ENCODE measurements around the gene CCDC57. TPM values are rescaled to one million over a fixed set of nuclear protein-coding genes. Genes with fewer than 3 reads are reported as not detected.

The CCDC57 gene
- total and polyA plus RNA-seq, 2 of the 8 experiments (the other 6 are each of a cell fraction or from before 2014, with no cell fraction given) = 8.4 to 12.9 TPM

GRCh38 chr17:82247182-82247823 is 34.7 kb upstream of the CCDC57 start (continued):
- TF ChIP-seq HDAC2 (IDR thresholded peaks at IDR 0.05; ENCODE audit: borderline replicate concordance in 1 of 2, low read depth in 2 of 2, low read length in 2 of 2) (no peak), RBBP5 (IDR thresholded peaks at IDR 0.05; ENCODE audit: borderline replicate concordance, low read depth, low read length) (no peak), CHD2 (IDR thresholded peaks at IDR 0.05; ENCODE audit: low read length) (no peak), SP1 (IDR thresholded peaks at IDR 0.05; ENCODE audit: low read depth, low read length) (no peak), TAF7 (optimal IDR thresholded peaks at IDR 0.05; ENCODE audit: borderline replicate concordance, low read depth, low read length) (no peak)
